Fibroblast of the aortic adventitia (primary cell): ENCODE measurements around the gene MAX. TPM values are rescaled to one million over a fixed set of nuclear protein-coding genes. Genes with fewer than 3 reads are reported as not detected.

Source experiments
- DNase-seq: peaks from one replicate; pipeline ENCODE4 v3.0.0-alpha.2; 2010; ENCODE audit warnings: low read depth
- H3K4me3 ChIP-seq: 2 replicates; pipeline ENCODE4 v1.5.1; 2011; ENCODE audit warnings: low read depth, mild to moderate bottlenecking, control low read depth, low read length, moderate library complexity
- total RNA-seq: library from RNA; depleted of rRNA; stranded (reverse); fragments of >200 nt; gene quantifications from 2 replicates; pipeline ENCODE4 v1.2.3, GENCODE V29; 2012; ENCODE audit warnings: low replicate concordance
- TF ChIP-seq, protein P1 (sequence below): IDR thresholded peaks from 2 replicates; pipeline ENCODE4 v1.5.1; 2011; ENCODE audit warnings: mild to moderate bottlenecking, low read length, control low read depth, inconsistent platforms; ENCODE audit not compliant: insufficient read depth

The MAX gene
- total RNA-seq, 1 donor: 69.3 TPM

DNA sequence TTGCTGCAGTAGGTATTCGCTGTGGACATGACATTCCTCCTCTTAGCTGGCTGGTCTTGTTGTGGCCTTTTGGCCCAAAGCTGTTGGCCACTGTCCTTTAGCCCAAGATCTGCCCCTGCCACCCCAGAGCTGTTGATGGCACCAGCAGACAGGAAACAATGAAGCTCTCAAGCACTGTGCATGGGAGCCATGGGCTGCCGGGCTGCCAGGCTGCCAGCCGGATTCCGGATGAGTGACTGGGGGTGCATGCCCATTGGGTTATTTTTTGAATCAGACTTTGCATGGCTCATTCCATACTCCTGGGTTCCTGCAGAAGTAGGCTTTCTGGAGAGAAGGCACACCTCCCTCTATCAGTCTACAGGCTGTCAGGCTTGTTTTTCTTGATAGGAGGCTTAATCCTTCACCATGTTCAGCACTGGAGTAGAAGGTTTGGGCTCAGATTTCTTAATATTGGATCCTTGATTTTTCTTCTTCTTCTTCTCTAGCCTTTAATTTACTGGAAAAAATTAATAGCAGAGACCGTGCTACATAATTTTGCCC, 32.4 kb downstream of the MAX start:
- H3K4me3 ChIP-seq: no peak overlapping the region
- TF ChIP-seq, protein P1, sequence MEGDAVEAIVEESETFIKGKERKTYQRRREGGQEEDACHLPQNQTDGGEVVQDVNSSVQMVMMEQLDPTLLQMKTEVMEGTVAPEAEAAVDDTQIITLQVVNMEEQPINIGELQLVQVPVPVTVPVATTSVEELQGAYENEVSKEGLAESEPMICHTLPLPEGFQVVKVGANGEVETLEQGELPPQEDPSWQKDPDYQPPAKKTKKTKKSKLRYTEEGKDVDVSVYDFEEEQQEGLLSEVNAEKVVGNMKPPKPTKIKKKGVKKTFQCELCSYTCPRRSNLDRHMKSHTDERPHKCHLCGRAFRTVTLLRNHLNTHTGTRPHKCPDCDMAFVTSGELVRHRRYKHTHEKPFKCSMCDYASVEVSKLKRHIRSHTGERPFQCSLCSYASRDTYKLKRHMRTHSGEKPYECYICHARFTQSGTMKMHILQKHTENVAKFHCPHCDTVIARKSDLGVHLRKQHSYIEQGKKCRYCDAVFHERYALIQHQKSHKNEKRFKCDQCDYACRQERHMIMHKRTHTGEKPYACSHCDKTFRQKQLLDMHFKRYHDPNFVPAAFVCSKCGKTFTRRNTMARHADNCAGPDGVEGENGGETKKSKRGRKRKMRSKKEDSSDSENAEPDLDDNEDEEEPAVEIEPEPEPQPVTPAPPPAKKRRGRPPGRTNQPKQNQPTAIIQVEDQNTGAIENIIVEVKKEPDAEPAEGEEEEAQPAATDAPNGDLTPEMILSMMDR: no peak
- DNase-seq: no peak

DNA sequence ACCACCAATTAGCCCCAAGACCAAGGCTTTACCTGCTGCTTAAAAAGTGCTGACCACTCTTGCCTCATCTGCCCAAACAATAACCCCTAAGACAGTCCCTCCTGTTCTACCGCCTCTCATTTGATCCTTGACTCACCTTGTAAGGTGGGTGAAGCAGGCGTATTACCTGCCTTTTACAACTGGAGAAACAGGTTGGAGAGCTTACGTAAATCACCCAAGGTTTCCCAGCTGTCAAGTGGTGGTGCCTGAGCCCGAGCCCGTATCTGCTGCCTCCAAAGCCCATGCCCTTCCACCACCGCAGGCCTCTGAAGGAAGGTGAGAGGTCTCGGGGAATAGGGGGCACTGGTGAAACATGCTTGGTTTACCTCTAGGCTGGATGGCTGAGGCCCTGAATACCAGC, 36.6 kb downstream of the MAX start:
- TF ChIP-seq, protein P1: no peak
- no peak for DNase-seq
- H3K4me3 ChIP-seq: no peak overlapping the region

DNA sequence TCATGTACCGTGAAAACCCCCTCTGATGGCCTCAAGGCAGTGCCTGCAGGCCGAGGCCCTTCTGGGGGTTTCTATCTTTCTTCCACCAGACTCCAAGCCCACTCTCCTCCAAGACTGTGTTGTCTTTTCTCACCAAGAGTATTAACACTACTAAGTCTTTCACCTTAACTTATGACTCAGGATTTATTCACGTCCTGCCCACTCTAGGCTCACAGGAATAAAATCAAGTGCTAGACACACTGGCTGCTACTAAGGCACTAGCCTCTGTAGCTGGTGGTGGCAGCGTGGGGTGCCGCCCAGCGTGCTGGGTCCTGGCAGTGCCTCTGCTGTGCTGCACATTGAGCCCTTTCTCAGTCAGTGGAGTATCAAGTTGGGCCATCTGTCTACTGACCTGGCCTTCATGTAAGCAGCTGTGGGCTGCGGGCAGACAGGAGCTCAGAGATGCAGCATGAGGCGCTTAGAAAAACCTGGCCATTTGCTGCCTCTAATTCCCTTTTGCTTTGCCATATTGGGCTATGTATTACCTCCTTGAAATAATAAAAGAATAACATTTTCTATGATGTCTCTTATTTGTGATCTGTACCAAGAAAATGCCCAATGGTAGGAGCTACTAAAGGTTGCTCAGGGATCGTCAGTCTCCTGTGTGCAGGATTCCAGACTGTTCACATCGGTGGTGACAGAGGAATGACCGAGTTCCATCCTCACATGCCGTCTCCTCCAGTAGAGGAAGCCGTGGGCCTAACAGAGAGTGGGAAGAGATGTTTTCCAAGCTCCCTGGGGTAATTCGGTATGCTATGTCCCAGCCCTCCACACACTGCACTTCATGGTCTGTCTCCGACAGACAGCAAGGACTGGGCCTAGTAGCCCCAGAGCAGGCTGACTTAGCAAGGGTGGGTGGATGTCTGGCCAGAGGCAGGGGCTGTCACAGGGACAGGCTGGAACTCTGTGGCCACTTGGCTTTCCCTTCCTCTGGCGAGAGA, 39.9 kb downstream of the MAX start:
- no peak for DNase-seq
- H3K4me3 ChIP-seq: no peak overlapping the region
- TF ChIP-seq, protein P1: no peak

DNA sequence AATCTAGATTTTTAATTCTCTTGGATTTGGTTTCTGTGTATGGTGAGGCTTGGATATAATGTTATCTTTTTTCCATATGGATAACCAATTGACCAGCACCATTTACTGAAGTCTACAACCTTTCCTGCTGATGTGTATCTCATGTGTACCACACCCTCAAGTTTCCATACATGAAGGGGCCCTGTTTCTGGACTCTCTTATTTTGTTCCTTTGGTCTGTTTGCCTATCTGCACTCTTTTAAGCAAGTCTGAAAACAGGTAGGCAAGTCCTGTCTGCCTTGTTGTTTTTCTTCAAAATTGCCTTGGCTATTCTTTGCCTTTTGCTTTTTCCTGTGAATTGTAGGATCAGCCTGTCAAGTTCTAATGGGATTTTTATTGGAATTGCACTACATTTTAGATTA, 44.6 kb downstream of the MAX start:
- TF ChIP-seq, protein P1: no peak
- H3K4me3 ChIP-seq: no peak overlapping the region
- no peak for DNase-seq

DNA sequence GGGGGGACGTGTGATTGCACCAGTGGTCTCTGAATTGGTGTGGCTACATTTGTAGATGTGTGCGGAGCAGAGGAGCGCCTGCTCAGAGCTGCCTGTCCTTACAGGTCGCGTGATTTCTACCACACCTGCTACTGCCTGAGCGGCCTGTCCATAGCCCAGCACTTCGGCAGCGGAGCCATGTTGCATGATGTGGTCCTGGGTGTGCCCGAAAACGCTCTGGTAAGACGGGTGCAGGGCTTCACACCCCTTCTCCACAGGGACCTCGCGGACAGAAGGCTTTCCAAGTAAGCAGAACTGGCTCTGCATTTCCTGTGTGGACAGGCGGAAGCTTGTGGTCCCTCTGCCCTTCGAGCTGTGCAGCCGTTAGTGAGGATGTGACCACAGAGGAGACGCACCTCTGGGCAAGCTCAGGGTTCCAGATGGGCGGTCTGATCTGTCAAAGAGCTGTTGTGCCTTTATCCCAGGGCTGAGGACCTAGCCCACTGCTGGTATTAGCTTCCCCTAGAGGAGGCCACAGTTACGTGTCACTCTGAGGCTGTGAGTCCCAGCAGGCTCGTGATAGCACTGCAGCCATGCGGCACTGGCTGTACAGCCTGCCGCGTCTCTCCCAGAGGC, 47.7 kb downstream of the MAX start:
- TF ChIP-seq, protein P1: no peak
- no peak overlapping the region for H3K4me3 ChIP-seq
- DNase-seq: no peak

DNA sequence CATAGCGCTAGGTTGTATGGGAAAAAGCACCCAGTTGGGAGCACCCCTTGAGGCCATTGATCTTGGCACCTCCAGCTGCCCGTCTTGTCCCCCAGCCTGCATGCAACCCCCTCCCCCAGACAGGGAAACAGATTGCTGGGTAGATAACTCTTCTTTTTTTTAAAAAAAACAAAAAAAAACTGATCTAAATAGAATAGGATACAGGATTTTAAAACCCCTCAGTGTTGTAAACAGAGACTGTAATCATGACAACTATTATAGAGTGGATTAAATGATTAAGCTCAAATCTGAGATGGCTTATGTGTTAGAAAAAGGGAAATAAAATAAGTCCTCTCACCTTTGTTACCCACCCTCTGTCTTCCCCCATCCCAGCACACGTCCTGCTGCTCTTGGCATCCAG, 48.9 kb downstream of the MAX start:
- TF ChIP-seq, protein P1: no peak
- no peak overlapping the region for H3K4me3 ChIP-seq
- no peak for DNase-seq
